Erythroblast (primary cell): ENCODE data around the gene CEP164.

Experiments used
- DNase-seq, 2 experiments: peaks; one replicate each; lab custom pipeline; 2025; lab: John Stamatoyannopoulos, UW
- GATA1 ChIP-seq: IDR thresholded peaks from 2 replicates; pipeline ENCODE4 v1.6.1; 2011; ENCODE audit warnings: low read depth, mild to moderate bottlenecking, control low read depth, low read length, moderate library complexity
- POLR2A ChIP-seq: IDR thresholded peaks from 2 replicates; pipeline ENCODE4 v1.6.1; 2011; ENCODE audit warnings: mild to moderate bottlenecking, low read length

Gene CEP164

GRCh38 chr11:117459123-117459978, 131.7 kb downstream of the CEP164 start:
- DNase-seq, result no peak
- no peak for TF ChIP-seq GATA1
- no peak for TF ChIP-seq POLR2A

GRCh38 chr11:117459979-117460300, 132.3 kb downstream of the CEP164 start:
- no peak for DNase-seq
- no peak for TF ChIP-seq GATA1
- no peak for TF ChIP-seq POLR2A

- no peak for DNase-seq
Observed at GRCh38 chr11:117461396-117462182, 133.9 kb downstream of the CEP164 start.

GRCh38 chr11:117462183-117462863, 134.7 kb downstream of the CEP164 start:
- no peak for DNase-seq
- TF ChIP-seq POLR2A (no peak), GATA1 (no peak)

More at GRCh38 chr11:117461396-117462182, 133.9 kb downstream of the CEP164 start:
- TF ChIP-seq POLR2A (no peak), GATA1 (no peak)

GRCh38 chr11:117462864-117463247, 135.2 kb downstream of the CEP164 start:
- TF ChIP-seq POLR2A (no peak), GATA1 (no peak)
- DNase-seq, result no peak
